Renal cortical epithelial cell (primary cell): ENCODE measurements around the gene NUFIP2. TPM values are rescaled to one million over a fixed set of nuclear protein-coding genes. Genes with fewer than 3 reads are reported as not detected.
"Not testable (repeated sequence)": the region's sequence is repeated elsewhere in the genome, so short reads cannot be mapped to it uniquely, and the experiment has no call there.

Experiments used
- DNase-seq: peaks from one replicate; pipeline ENCODE4 v3.0.0-alpha.2; 2011; ENCODE audit warnings: low read depth
- total RNA-seq: library from RNA; depleted of rRNA; stranded (reverse); fragments of >200 nt; gene quantifications from 2 replicates; pipeline ENCODE4 v1.2.3, GENCODE V29; 2014

NUFIP2 gene
- total RNA-seq, 1 donor from 2014 or later, result 66.9 TPM

- DNase-seq, result peak; percentile 84
Measured at GRCh38 chr17:29237476-29238132, 56.3 kb downstream of the NUFIP2 start.

- no peak for DNase-seq
Measured at GRCh38 chr17:29235904-29236303, 58.0 kb downstream of the NUFIP2 start.

GRCh38 chr17:29234972-29235371 lies 59.0 kb downstream of the NUFIP2 start:
- DNase-seq, result not testable (repeated sequence)

GRCh38 chr17:29233301-29233700 lies 60.6 kb downstream of the NUFIP2 start:
- no peak for DNase-seq

GRCh38 chr17:29225396-29225795 lies 68.6 kb downstream of the NUFIP2 start:
- no peak for DNase-seq

- not testable (repeated sequence) for DNase-seq
Measured at GRCh38 chr17:29221338-29221737, 72.6 kb downstream of the NUFIP2 start.

- DNase-seq, result peak; percentile 75
Measured at GRCh38 chr17:29219378-29220047, 74.4 kb downstream of the NUFIP2 start.

- DNase-seq, result no peak
Measured at GRCh38 chr17:29216856-29217255, 77.1 kb downstream of the NUFIP2 start.

GRCh38 chr17:29216181-29216580 lies 77.8 kb downstream of the NUFIP2 start:
- DNase-seq, result no peak

- peak; percentile 71 for DNase-seq
Measured at GRCh38 chr17:29215717-29216116, 78.2 kb downstream of the NUFIP2 start.

- DNase-seq, result no peak
Measured at GRCh38 chr17:29215174-29215573, 78.8 kb downstream of the NUFIP2 start.

- DNase-seq, result no peak
Measured at GRCh38 chr17:29214215-29215146, 79.5 kb downstream of the NUFIP2 start.

- DNase-seq, result no peak
Measured at GRCh38 chr17:29212681-29213121, 81.2 kb downstream of the NUFIP2 start.

GRCh38 chr17:29212094-29212631 lies 81.8 kb downstream of the NUFIP2 start:
- DNase-seq, result no peak

GRCh38 chr17:29210879-29211278 lies 83.1 kb downstream of the NUFIP2 start:
- DNase-seq, result peak; percentile 15

GRCh38 chr17:29209073-29209472 lies 84.9 kb downstream of the NUFIP2 start:
- DNase-seq, result no peak

GRCh38 chr17:29207975-29208374 lies 86.0 kb downstream of the NUFIP2 start:
- DNase-seq, result no peak

Other genes with a start within 250 kb of the NUFIP2 start
- gene MYO18A, start 113.8 kb downstream of the NUFIP2 start, total RNA-seq, result 25.4 and 65.5 TPM in 2 replicates
- gene CRYBA1, start 47.3 kb downstream of the NUFIP2 start, total RNA-seq, result not detected in 2 replicates
- 46.7 and 101 TPM in 2 replicates for gene TAOK1, start 96.2 kb upstream of the NUFIP2 start, total RNA-seq